Measurements from ENCODE around the gene PIM3. TPM values are rescaled to one million over a fixed set of nuclear protein-coding genes. Genes with fewer than 3 reads are reported as not detected.
A peak's percentile ranks its signal among the peaks of the same experiment; 100 is the strongest.

The PIM3 gene
- total and polyA plus RNA-seq, 4 experiments from 2014 or later, result 48.1 to 62.3 (median 54.2) TPM

DNA sequence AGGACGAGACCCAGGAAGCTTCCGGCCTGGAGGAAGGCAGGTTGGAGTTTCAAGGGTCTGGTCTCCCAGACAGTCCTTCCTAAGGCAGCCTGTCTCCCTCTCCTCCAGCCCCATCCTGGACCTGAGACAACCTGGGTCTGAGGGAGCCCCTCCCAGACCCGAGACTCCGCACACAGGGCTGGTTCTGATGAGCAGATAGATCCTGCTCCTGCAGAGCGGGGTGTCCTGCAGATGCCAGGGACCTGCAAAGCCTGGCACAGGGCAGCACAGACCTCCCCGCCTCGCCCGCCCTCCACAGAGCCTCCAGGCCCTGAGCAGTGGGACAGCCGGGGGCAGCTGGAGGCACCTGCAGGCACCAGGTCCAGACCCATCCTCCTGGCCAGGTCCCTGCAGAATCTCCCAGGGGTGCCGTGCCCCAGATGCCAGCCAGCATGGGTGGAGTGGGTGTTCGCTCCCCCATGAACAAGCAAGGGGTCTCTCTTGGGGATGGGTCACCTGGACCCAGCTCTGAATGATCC is 7.8 kb downstream of the PIM3 start:
- H3K9me3 ChIP-seq (ENCODE audit: control insufficient read depth in 1 of 2, low read length in 2 of 2), result no peaks in the 10 kb centered on the region
- peak in 1 of 5 donors; percentile 14 for DNase-seq
- Mint-ChIP-seq H3K27ac (peak overlapping the region in 2 of 7 donors; percentile 41 to 92), H3K9me3 (peaks cover 0 to 4% (median 0%) of the 10 kb centered on the region in 8 donors), H3K27me3 (peaks cover 0 to 4% of the 10 kb centered on the region in 2 donors), H3K4me1 (peaks cover 11 to 41% (median 14%) of the 10 kb centered on the region in 4 donors), H3K4me3 (no peak overlapping the region), H3K36me3 (peaks cover 6 to 16% of the 10 kb centered on the region in 2 donors)
- peaks cover 12% of the 10 kb centered on the region for H3K36me3 ChIP-seq (ENCODE audit: insufficient read depth, low read length)
- POLR2A ChIA-PET (ENCODE audit: partially characterized antibody), result interaction anchor here (1.0 to 4.9 kb wide), 2 partner anchors 7 to 12 kb away, joined by 4 to 90 read pairs; partner anchors contain the start of gene PIM3
- CTCF ChIA-PET (ENCODE audit: partially characterized antibody), result no interaction called here
- H3K4me1 ChIP-seq (ENCODE audit: insufficient read depth, low read length), result peaks cover 42% of the 10 kb centered on the region
- no peaks in the 10 kb centered on the region for H3K27me3 ChIP-seq (ENCODE audit: insufficient read depth, low read length)
- intact Hi-C loops (cut with micrococcal nuclease), result no loop called here
- no peak overlapping the region for H3K4me3 ChIP-seq (ENCODE audit: low read length in 2 of 2)
- no peak overlapping the region for H3K27ac ChIP-seq (ENCODE audit: low read depth, low read length)

DNA sequence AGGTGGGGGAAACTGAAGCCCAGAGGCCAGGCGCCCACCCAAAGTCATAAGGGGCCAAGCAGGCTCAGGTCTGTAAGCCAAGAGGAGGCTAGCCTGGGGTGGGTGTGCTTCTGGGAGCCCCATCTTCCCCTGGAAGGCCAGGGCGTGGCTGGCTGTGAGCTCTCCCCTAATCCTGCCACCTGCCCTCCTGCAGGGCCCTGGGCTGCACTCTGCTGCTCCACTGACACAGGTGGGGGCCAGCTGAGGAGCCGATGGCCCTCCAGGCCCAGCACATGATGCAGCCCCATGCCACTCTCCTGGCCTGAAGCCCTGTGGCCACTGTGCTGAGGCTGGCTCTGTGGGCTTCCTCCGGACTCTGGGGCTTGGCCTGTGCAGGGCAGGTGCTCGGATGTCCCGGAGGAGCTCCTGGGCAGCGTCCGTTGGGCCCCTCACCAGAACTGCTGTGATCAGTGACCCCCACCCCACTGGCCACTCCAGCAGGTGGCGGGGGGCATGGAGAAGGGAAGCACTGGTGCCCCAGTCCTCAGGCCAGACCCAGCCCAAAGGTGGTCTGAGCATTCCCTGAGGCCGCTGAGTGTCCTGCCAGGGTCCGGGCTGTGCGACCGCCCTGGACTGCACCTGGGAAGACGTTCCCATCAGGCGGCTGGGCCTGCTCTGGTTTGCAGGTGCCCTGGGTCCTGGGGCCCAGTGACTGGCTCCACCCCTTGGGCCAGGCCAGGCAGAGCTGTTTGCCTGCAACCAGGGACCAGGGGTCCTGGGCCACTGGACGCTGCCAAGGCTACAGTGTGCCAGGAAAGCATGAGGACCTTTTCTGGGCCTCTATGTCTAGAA is 8.5 kb downstream of the PIM3 start:
- no peak overlapping the region for H3K4me3 Mint-ChIP-seq
- Histone ChIP-seq H3K27me3 (ENCODE audit: insufficient read depth, low read length) (no peaks in the 10 kb centered on the region), H3K9me3 (ENCODE audit: control insufficient read depth in 1 of 2, low read length in 2 of 2) (no peaks in the 10 kb centered on the region), H3K36me3 (ENCODE audit: insufficient read depth, low read length) (peaks cover 7% of the 10 kb centered on the region), H3K4me3 (ENCODE audit: low read length in 2 of 2) (no peak overlapping the region), H3K27ac (ENCODE audit: low read depth, low read length) (peak overlapping the region; percentile 56), H3K4me1 (ENCODE audit: insufficient read depth, low read length) (peaks cover 35% of the 10 kb centered on the region)
- DNase-seq, result peak in 2 of 5 donors; percentile 22 to 49
- H3K4me1 Mint-ChIP-seq, result peaks cover 8 to 34% (median 9%) of the 10 kb centered on the region in 4 donors
- intact Hi-C loops (cut with micrococcal nuclease), result no loop called here
- H3K27ac Mint-ChIP-seq, result peak overlapping the region in 4 of 7 donors; percentile 48 to 92 (median 76)
- H3K9me3 Mint-ChIP-seq, result peaks cover 0 to 4% (median 0%) of the 10 kb centered on the region in 8 donors
- ChIA-PET CTCF (ENCODE audit: partially characterized antibody) (no interaction called here), POLR2A (ENCODE audit: partially characterized antibody) (interaction anchor here (1.7 to 4.9 kb wide), 2 partner anchors 8 to 61 kb away, joined by 3 to 90 read pairs; partner anchors contain the start of gene PIM3)
- H3K27me3 Mint-ChIP-seq, result peaks cover 0 to 4% of the 10 kb centered on the region in 2 donors
- peaks cover 0 to 9% of the 10 kb centered on the region in 2 donors for H3K36me3 Mint-ChIP-seq

DNA sequence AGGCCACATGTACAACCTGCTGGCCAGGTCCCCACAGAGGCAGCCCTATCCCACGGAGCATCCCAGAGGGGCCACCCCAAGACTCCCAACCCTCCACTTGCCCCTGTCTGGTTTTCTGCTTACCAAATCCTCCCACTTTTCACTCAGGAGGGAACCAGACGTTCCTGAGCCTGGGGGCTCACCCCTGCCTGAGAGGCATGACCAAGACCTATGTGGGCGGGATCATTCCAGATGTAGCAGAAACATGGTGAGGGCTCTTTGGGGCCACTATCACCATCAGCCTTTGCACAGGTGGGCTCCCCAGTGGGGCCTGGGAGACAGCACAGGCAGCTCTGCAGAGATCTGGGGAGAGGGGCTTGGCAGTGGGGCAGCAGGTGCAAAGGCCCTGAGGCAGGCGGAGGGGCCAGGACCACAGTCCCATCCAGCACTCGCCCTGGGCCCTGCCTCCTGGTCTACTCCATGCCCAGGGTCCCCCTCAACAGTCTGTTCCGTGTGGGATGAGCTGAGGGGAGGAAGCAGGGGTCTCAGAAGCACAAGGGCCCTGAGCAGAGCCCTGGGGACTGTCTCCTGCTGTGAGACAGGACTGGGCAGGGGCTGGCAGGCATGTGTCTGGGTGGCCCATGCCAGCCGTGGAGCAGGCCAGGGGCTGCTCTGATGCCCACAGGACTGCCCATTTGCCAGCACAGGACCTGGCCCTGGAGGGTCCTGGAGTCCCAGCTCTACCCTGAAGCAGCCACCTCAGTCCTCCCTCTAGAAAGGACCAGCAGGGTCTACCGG is 9.4 kb downstream of the PIM3 start:
- Mint-ChIP-seq H3K36me3 (peaks cover 0 to 8% of the 10 kb centered on the region in 2 donors), H3K4me3 (peak overlapping the region in 5 of 8 donors; percentile 79 to 83 (median 81)), H3K27me3 (peaks cover 0 to 4% of the 10 kb centered on the region in 2 donors), H3K4me1 (peaks cover 8 to 25% (median 8%) of the 10 kb centered on the region in 4 donors), H3K9me3 (peaks cover 0 to 4% (median 0%) of the 10 kb centered on the region in 8 donors), H3K27ac (peak overlapping the region; percentile 65 to 98 (median 94))
- Histone ChIP-seq H3K27me3 (ENCODE audit: insufficient read depth, low read length) (no peaks in the 10 kb centered on the region), H3K9me3 (ENCODE audit: control insufficient read depth in 1 of 2, low read length in 2 of 2) (no peaks in the 10 kb centered on the region), H3K36me3 (ENCODE audit: insufficient read depth, low read length) (no peaks in the 10 kb centered on the region), H3K4me3 (ENCODE audit: low read length in 2 of 2) (peak overlapping the region in 1 of 2 donors; percentile 49), H3K4me1 (ENCODE audit: insufficient read depth, low read length) (peaks cover 31% of the 10 kb centered on the region), H3K27ac (ENCODE audit: low read depth, low read length) (peak overlapping the region; percentile 56)
- peak in 1 of 5 donors; percentile 11 for DNase-seq
- intact Hi-C loops (cut with micrococcal nuclease), result loop anchor here (2.0 kb wide), 1 partner anchor 33 kb away; no protein-coding TSS in a partner anchor
- ChIA-PET POLR2A (ENCODE audit: partially characterized antibody) (interaction anchor here (1.7 to 4.9 kb wide), 3 partner anchors 9 to 60 kb away, joined by 3 to 90 read pairs (median 14); partner anchors contain the start of gene PIM3), CTCF (ENCODE audit: partially characterized antibody) (interaction anchor here (2.2 kb wide), 1 partner anchor 12 kb away, joined by 5 read pairs; no protein-coding TSS in a partner anchor)

DNA sequence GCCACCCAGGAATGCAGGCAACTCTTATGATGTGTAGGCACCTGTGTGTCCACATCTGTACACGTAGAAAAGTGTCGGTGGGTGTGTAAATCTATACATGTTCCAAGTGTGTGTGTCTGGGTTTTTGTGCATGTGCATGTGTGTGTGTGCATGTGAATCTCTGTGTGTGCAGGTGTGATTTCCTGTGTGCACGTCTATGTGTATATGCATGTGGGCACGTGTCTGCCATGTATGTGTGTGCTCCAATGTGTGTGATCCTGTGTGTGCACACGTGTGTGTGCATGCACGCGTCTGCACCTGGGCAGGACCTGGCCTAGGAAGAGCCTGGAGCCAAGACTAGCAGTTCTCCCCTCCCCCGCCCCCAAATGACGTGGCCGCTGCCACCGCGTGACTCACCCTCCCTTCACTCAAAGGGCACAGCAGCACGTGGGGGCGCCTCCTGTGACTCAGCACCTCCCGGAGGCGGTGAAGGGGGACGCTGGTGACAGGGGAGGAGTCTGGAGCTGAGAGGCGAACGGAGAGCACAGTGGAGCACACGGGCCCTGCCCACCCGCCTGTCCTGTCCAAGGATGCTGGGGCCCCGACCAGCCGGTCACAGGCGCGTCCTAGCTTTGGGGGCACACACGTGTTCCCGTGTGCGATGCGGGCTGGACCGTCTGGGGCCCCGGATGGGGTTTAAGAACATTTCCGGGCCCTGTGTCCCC is 10.1 kb downstream of the PIM3 start:
- Mint-ChIP-seq H3K27me3 (peaks cover 0 to 4% of the 10 kb centered on the region in 2 donors), H3K4me1 (peaks cover 13 to 29% (median 14%) of the 10 kb centered on the region in 4 donors), H3K9me3 (peaks cover 0 to 4% (median 0%) of the 10 kb centered on the region in 8 donors), H3K4me3 (peak overlapping the region; percentile 77 to 83 (median 80)), H3K36me3 (peaks cover 0 to 8% of the 10 kb centered on the region in 2 donors), H3K27ac (peak overlapping the region; percentile 63 to 98 (median 94))
- intact Hi-C loops (cut with micrococcal nuclease), result loop anchor here (2.0 kb wide), 1 partner anchor 34 kb away; no protein-coding TSS in a partner anchor
- H3K4me1 ChIP-seq (ENCODE audit: insufficient read depth, low read length), result peaks cover 36% of the 10 kb centered on the region
- peak overlapping the region in 1 of 2 donors; percentile 49 for H3K4me3 ChIP-seq (ENCODE audit: low read length in 2 of 2)
- ChIA-PET POLR2A (ENCODE audit: partially characterized antibody) (interaction anchor here (0.7 to 4.9 kb wide), 7 partner anchors 9 to 60 kb away, joined by 3 to 90 read pairs (median 4); partner anchors contain the start of gene PIM3), CTCF (ENCODE audit: partially characterized antibody) (interaction anchor here (1.0 to 2.2 kb wide), 3 partner anchors 10 to 13 kb away, joined by 3 to 5 read pairs (median 3); partner anchors contain the start of gene PIM3)
- H3K9me3 ChIP-seq (ENCODE audit: control insufficient read depth in 1 of 2, low read length in 2 of 2), result no peaks in the 10 kb centered on the region
- peak overlapping the region; percentile 56 for H3K27ac ChIP-seq (ENCODE audit: low read depth, low read length)
- no peaks in the 10 kb centered on the region for H3K36me3 ChIP-seq (ENCODE audit: insufficient read depth, low read length)
- no peaks in the 10 kb centered on the region for H3K27me3 ChIP-seq (ENCODE audit: insufficient read depth, low read length)
- DNase-seq, result peak; percentile 88 to 99 (median 89)

DNA sequence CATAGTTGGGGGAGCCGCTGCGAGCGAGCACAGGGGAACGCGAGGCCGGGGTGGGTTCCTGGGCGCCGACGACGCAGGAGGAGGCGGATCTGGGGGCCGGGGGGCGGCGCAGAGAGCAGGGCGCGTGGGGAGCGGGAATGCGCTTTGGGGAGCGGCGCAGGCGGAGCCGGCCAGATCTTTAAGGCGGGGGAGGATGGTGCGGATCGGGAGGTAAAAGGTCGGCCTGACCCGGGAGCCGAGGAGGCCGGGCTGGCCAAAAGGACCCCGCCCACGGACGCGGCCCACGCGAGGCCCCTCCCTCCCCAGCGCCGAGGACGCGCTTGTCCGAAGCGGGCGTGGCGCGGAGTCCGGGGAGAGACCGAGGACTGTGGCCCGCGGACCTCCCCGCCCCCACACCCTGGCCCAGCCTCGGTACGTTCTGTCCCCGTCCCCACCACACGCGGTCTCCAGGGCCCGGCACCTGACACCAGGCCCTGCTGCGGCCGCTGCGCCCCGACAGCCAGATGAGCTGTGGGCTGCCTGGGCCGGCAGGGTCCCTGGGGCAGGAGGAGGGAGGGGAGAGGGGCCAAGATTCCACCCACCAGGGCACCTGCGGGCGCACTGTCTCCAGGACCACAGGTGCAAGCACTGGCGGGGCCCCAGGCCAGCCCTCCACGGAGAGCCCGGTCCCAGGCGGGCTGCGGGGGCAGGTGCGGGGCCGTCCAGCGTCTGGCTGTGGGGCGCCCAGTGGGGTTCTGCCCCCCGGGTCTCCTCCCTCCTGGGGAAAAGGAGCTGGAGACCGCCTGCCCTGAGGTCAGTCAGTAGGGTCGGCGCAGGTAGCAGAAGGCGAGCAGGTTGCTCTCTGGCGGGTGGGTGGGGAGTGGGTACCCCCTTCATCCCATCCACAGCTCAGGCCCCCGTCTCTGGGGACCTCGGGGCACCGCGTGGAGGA is 10.9 kb downstream of the PIM3 start:
- H3K36me3 ChIP-seq (ENCODE audit: insufficient read depth, low read length), result no peaks in the 10 kb centered on the region
- peak overlapping the region; percentile 77 to 83 (median 80) for H3K4me3 Mint-ChIP-seq
- no peaks in the 10 kb centered on the region for H3K9me3 ChIP-seq (ENCODE audit: control insufficient read depth in 1 of 2, low read length in 2 of 2)
- peaks cover 0 to 4% (median 0%) of the 10 kb centered on the region in 8 donors for H3K9me3 Mint-ChIP-seq
- peaks cover 0 to 5% of the 10 kb centered on the region in 2 donors for H3K36me3 Mint-ChIP-seq
- CTCF ChIA-PET (ENCODE audit: partially characterized antibody), result interaction anchor here (1.0 to 2.2 kb wide), 3 partner anchors 10 to 12 kb away, joined by 3 to 5 read pairs (median 3); partner anchors contain the start of gene PIM3
- peaks cover 0 to 4% of the 10 kb centered on the region in 2 donors for H3K27me3 Mint-ChIP-seq
- DNase-seq, result peak in 2 of 5 donors; percentile 18 to 52
- peak overlapping the region; percentile 56 for H3K27ac ChIP-seq (ENCODE audit: low read depth, low read length)
- H3K4me1 Mint-ChIP-seq, result peaks cover 17 to 36% (median 19%) of the 10 kb centered on the region in 4 donors
- intact Hi-C loops (cut with micrococcal nuclease), result loop anchor here (2.0 kb wide), 1 partner anchor 35 kb away; no protein-coding TSS in a partner anchor
- H3K27ac Mint-ChIP-seq, result peak overlapping the region in 6 of 7 donors; percentile 63 to 98 (median 95)
- no peaks in the 10 kb centered on the region for H3K27me3 ChIP-seq (ENCODE audit: insufficient read depth, low read length)
- POLR2A ChIA-PET (ENCODE audit: partially characterized antibody), result interaction anchor here (0.6 to 4.9 kb wide), 8 partner anchors 10 to 46 kb away, joined by 3 to 90 read pairs (median 4); partner anchors contain the start of gene PIM3
- H3K4me3 ChIP-seq (ENCODE audit: low read length in 2 of 2), result peak overlapping the region in 1 of 2 donors; percentile 49
- H3K4me1 ChIP-seq (ENCODE audit: insufficient read depth, low read length), result peaks cover 40% of the 10 kb centered on the region
